ENCODE measurements around the gene NXPE4. TPM values are rescaled to one million over a fixed set of nuclear protein-coding genes. Genes with fewer than 3 reads are reported as not detected.

NXPE4 gene
- polyA plus RNA-seq, 2 donors, result 0.01 TPM; not detected in 1

GRCh38 chr11:114566276-114566675 is 29.3 kb downstream of the NXPE4 start:
- no peak overlapping the region for H3K27ac ChIP-seq (ENCODE audit: low read depth in 2 of 2, low read length in 1 of 2)
- no peaks in the 10 kb centered on the region for H3K4me1 ChIP-seq (ENCODE audit: control insufficient read depth in 2 of 2, insufficient read depth in 2 of 2, low read length in 1 of 2)
- no peak overlapping the region for H3K4me3 ChIP-seq (ENCODE audit: low read depth in 1 of 2, low read length in 2 of 2)
- H3K36me3 ChIP-seq (ENCODE audit: control insufficient read depth in 2 of 2, insufficient read depth in 2 of 2, low read length in 1 of 2), result no peaks in the 10 kb centered on the region
- WGBS, 2 donors, result 59 to 62% methylated on average over 2 of the region's 2 CpGs
- no peaks in the 10 kb centered on the region for H3K9me3 ChIP-seq (ENCODE audit: control insufficient read depth in 2 of 2, insufficient read depth in 1 of 2, low read depth in 1 of 2, low read length in 1 of 2)
- H3K27me3 ChIP-seq (ENCODE audit: control insufficient read depth in 1 of 2, insufficient read depth in 2 of 2, low read length in 2 of 2), result no peaks in the 10 kb centered on the region

- H3K4me3 ChIP-seq (ENCODE audit: low read depth in 1 of 2, low read length in 2 of 2), result no peak overlapping the region
- no peaks in the 10 kb centered on the region for H3K27me3 ChIP-seq (ENCODE audit: control insufficient read depth in 1 of 2, insufficient read depth in 2 of 2, low read length in 2 of 2)
- no peaks in the 10 kb centered on the region for H3K36me3 ChIP-seq (ENCODE audit: control insufficient read depth in 2 of 2, insufficient read depth in 2 of 2, low read length in 1 of 2)
- no peak overlapping the region for H3K27ac ChIP-seq (ENCODE audit: low read depth in 2 of 2, low read length in 1 of 2)
- no peaks in the 10 kb centered on the region for H3K4me1 ChIP-seq (ENCODE audit: control insufficient read depth in 2 of 2, insufficient read depth in 2 of 2, low read length in 1 of 2)
- no peaks in the 10 kb centered on the region for H3K9me3 ChIP-seq (ENCODE audit: control insufficient read depth in 2 of 2, insufficient read depth in 1 of 2, low read depth in 1 of 2, low read length in 1 of 2)
- 54 to 74% methylated on average over 1 of the region's 1 CpG for WGBS, 2 donors
Measured at GRCh38 chr11:114564831-114565230, 30.8 kb downstream of the NXPE4 start.

GRCh38 chr11:114563077-114563476 is 32.5 kb downstream of the NXPE4 start:
- H3K27me3 ChIP-seq (ENCODE audit: control insufficient read depth in 1 of 2, insufficient read depth in 2 of 2, low read length in 2 of 2), result no peaks in the 10 kb centered on the region
- no peaks in the 10 kb centered on the region for H3K4me1 ChIP-seq (ENCODE audit: control insufficient read depth in 2 of 2, insufficient read depth in 2 of 2, low read length in 1 of 2)
- H3K36me3 ChIP-seq (ENCODE audit: control insufficient read depth in 2 of 2, insufficient read depth in 2 of 2, low read length in 1 of 2), result no peaks in the 10 kb centered on the region
- H3K9me3 ChIP-seq (ENCODE audit: control insufficient read depth in 2 of 2, insufficient read depth in 1 of 2, low read depth in 1 of 2, low read length in 1 of 2), result no peaks in the 10 kb centered on the region
- no peak overlapping the region for H3K4me3 ChIP-seq (ENCODE audit: low read depth in 1 of 2, low read length in 2 of 2)
- WGBS, 2 donors, result 44 to 48% methylated on average over 2 of the region's 2 CpGs
- no peak overlapping the region for H3K27ac ChIP-seq (ENCODE audit: low read depth in 2 of 2, low read length in 1 of 2)

- H3K27ac ChIP-seq (ENCODE audit: low read depth in 2 of 2, low read length in 1 of 2), result no peak overlapping the region
- no peaks in the 10 kb centered on the region for H3K9me3 ChIP-seq (ENCODE audit: control insufficient read depth in 2 of 2, insufficient read depth in 1 of 2, low read depth in 1 of 2, low read length in 1 of 2)
- H3K4me1 ChIP-seq (ENCODE audit: control insufficient read depth in 2 of 2, insufficient read depth in 2 of 2, low read length in 1 of 2), result no peaks in the 10 kb centered on the region
- no peaks in the 10 kb centered on the region for H3K27me3 ChIP-seq (ENCODE audit: control insufficient read depth in 1 of 2, insufficient read depth in 2 of 2, low read length in 2 of 2)
- 29 to 33% methylated on average over 3 of the region's 3 CpGs for WGBS, 2 donors
- H3K36me3 ChIP-seq (ENCODE audit: control insufficient read depth in 2 of 2, insufficient read depth in 2 of 2, low read length in 1 of 2), result no peaks in the 10 kb centered on the region
- H3K4me3 ChIP-seq (ENCODE audit: low read depth in 1 of 2, low read length in 2 of 2), result no peak overlapping the region
Measured at GRCh38 chr11:114562166-114562916, 33.2 kb downstream of the NXPE4 start.

- Histone ChIP-seq H3K27me3 (ENCODE audit: control insufficient read depth in 1 of 2, insufficient read depth in 2 of 2, low read length in 2 of 2) (no peaks in the 10 kb centered on the region), H3K36me3 (ENCODE audit: control insufficient read depth in 2 of 2, insufficient read depth in 2 of 2, low read length in 1 of 2) (no peaks in the 10 kb centered on the region), H3K4me3 (ENCODE audit: low read depth in 1 of 2, low read length in 2 of 2) (no peak within 1 kb of the TSS), H3K27ac (ENCODE audit: low read depth in 2 of 2, low read length in 1 of 2) (no peak within 1 kb of the TSS), H3K4me1 (ENCODE audit: control insufficient read depth in 2 of 2, insufficient read depth in 2 of 2, low read length in 1 of 2) (no peaks in the 10 kb centered on the region), H3K9me3 (ENCODE audit: control insufficient read depth in 2 of 2, insufficient read depth in 1 of 2, low read depth in 1 of 2, low read length in 1 of 2) (no peaks in the 10 kb centered on the region)
- 58 to 72% methylated on average over 4 of the region's 4 CpGs for WGBS, 2 donors
Measured at GRCh38 chr11:114559425-114560310, 35.9 kb downstream of the NXPE4 start, which contains the start of gene NXPE1. NXPE1 (minus strand) TSS chr11:114559881; CDS start chr11:114551201, 8,680 bp downstream.

- WGBS, 2 donors, result 33 to 75% methylated on average over 1 of the region's 1 CpG
- H3K27ac ChIP-seq (ENCODE audit: low read depth in 2 of 2, low read length in 1 of 2), result no peak overlapping the region
- no peak overlapping the region for H3K4me3 ChIP-seq (ENCODE audit: low read depth in 1 of 2, low read length in 2 of 2)
- H3K4me1 ChIP-seq (ENCODE audit: control insufficient read depth in 2 of 2, insufficient read depth in 2 of 2, low read length in 1 of 2), result no peaks in the 10 kb centered on the region
- no peaks in the 10 kb centered on the region for H3K27me3 ChIP-seq (ENCODE audit: control insufficient read depth in 1 of 2, insufficient read depth in 2 of 2, low read length in 2 of 2)
- no peaks in the 10 kb centered on the region for H3K9me3 ChIP-seq (ENCODE audit: control insufficient read depth in 2 of 2, insufficient read depth in 1 of 2, low read depth in 1 of 2, low read length in 1 of 2)
- H3K36me3 ChIP-seq (ENCODE audit: control insufficient read depth in 2 of 2, insufficient read depth in 2 of 2, low read length in 1 of 2), result no peaks in the 10 kb centered on the region
Measured at GRCh38 chr11:114556135-114556534, 39.5 kb downstream of the NXPE4 start.

- H3K36me3 ChIP-seq (ENCODE audit: control insufficient read depth in 2 of 2, insufficient read depth in 2 of 2, low read length in 1 of 2), result no peaks in the 10 kb centered on the region
- no peaks in the 10 kb centered on the region for H3K27me3 ChIP-seq (ENCODE audit: control insufficient read depth in 1 of 2, insufficient read depth in 2 of 2, low read length in 2 of 2)
- no peak overlapping the region for H3K4me3 ChIP-seq (ENCODE audit: low read depth in 1 of 2, low read length in 2 of 2)
- WGBS, 2 donors, result 83 to 87% methylated on average over 2 of the region's 2 CpGs
- no peaks in the 10 kb centered on the region for H3K4me1 ChIP-seq (ENCODE audit: control insufficient read depth in 2 of 2, insufficient read depth in 2 of 2, low read length in 1 of 2)
- H3K9me3 ChIP-seq (ENCODE audit: control insufficient read depth in 2 of 2, insufficient read depth in 1 of 2, low read depth in 1 of 2, low read length in 1 of 2), result no peaks in the 10 kb centered on the region
- H3K27ac ChIP-seq (ENCODE audit: low read depth in 2 of 2, low read length in 1 of 2), result no peak overlapping the region
Measured at GRCh38 chr11:114553642-114554041, 41.9 kb downstream of the NXPE4 start.

GRCh38 chr11:114551060-114551459 is 44.5 kb downstream of the NXPE4 start:
- no peaks in the 10 kb centered on the region for H3K27me3 ChIP-seq (ENCODE audit: control insufficient read depth in 1 of 2, insufficient read depth in 2 of 2, low read length in 2 of 2)
- no peaks in the 10 kb centered on the region for H3K4me1 ChIP-seq (ENCODE audit: control insufficient read depth in 2 of 2, insufficient read depth in 2 of 2, low read length in 1 of 2)
- no peak overlapping the region for H3K27ac ChIP-seq (ENCODE audit: low read depth in 2 of 2, low read length in 1 of 2)
- H3K9me3 ChIP-seq (ENCODE audit: control insufficient read depth in 2 of 2, insufficient read depth in 1 of 2, low read depth in 1 of 2, low read length in 1 of 2), result no peaks in the 10 kb centered on the region
- no peaks in the 10 kb centered on the region for H3K36me3 ChIP-seq (ENCODE audit: control insufficient read depth in 2 of 2, insufficient read depth in 2 of 2, low read length in 1 of 2)
- WGBS, 2 donors, result 77 to 80% methylated on average over 4 of the region's 4 CpGs
- no peak overlapping the region for H3K4me3 ChIP-seq (ENCODE audit: low read depth in 1 of 2, low read length in 2 of 2)

GRCh38 chr11:114525682-114526081 is 69.9 kb downstream of the NXPE4 start:
- 64 to 65% methylated on average over 2 of the region's 2 CpGs for WGBS, 2 donors
- Histone ChIP-seq H3K27me3 (ENCODE audit: control insufficient read depth in 1 of 2, insufficient read depth in 2 of 2, low read length in 2 of 2) (no peaks in the 10 kb centered on the region), H3K27ac (ENCODE audit: low read depth in 2 of 2, low read length in 1 of 2) (no peak overlapping the region), H3K9me3 (ENCODE audit: control insufficient read depth in 2 of 2, insufficient read depth in 1 of 2, low read depth in 1 of 2, low read length in 1 of 2) (peaks cover 3 to 4% of the 10 kb centered on the region in 2 donors), H3K4me3 (ENCODE audit: low read depth in 1 of 2, low read length in 2 of 2) (no peak overlapping the region), H3K36me3 (ENCODE audit: control insufficient read depth in 2 of 2, insufficient read depth in 2 of 2, low read length in 1 of 2) (no peaks in the 10 kb centered on the region), H3K4me1 (ENCODE audit: control insufficient read depth in 2 of 2, insufficient read depth in 2 of 2, low read length in 1 of 2) (no peaks in the 10 kb centered on the region)

All from esophagus (tissue), 2 donors.